Left renal pelvis (tissue), 4 donors: ENCODE results near the gene PRCC. TPM values are rescaled to one million over a fixed set of nuclear protein-coding genes. Genes with fewer than 3 reads are reported as not detected.

ENCODE experiments used
- DNase-seq, 4 donors: peaks; one replicate each; pipeline ENCODE4 v3.0.0-alpha.2; 2013; ENCODE audit warnings: low read depth in 4 of 4, low spot score in 3 of 4
- polyA plus RNA-seq, 4 donors: library from polyadenylated mRNA; unstranded; fragments of 120-200 nt; gene quantifications; one replicate each; pipeline ENCODE4 v1.2.1, GENCODE V29; 2013; ENCODE audit not compliant: insufficient read length in 4 of 4

The PRCC gene
- 100 to 1,000 TPM in 3 of 4 donors, 10 to 100 TPM in 1; 94.8 to 133 (median 117) TPM for polyA plus RNA-seq

GRCh38 chr1:156767101-156767878 lies at the start of gene PRCC:
TSS of gene PRCC (plus strand) at chr1:156767535. CDS start at chr1:156767772, 237 bp downstream.
- DNase-seq: peak; percentile 98 to 100 (median 99)

GRCh38 chr1:156721131-156721530 lies 46.2 kb upstream of the PRCC start:
- DNase-seq: no peak

- DNase-seq: no peak
Measured at GRCh38 chr1:156721535-156721934, 45.8 kb upstream of the PRCC start.

GRCh38 chr1:156725683-156726280 lies 41.6 kb upstream of the PRCC start:
- DNase-seq: peak in 1 of 4 donors; percentile 85

GRCh38 chr1:156726549-156727226 lies 40.6 kb upstream of the PRCC start:
- DNase-seq: no peak

- DNase-seq: no peak
Measured at GRCh38 chr1:156727492-156727891, 39.8 kb upstream of the PRCC start.

GRCh38 chr1:156727926-156728598 lies 39.3 kb upstream of the PRCC start, which contains the start of gene METTL25B:
TSS of gene METTL25B (plus strand) at chr1:156728469. CDS start at chr1:156729105, 636 bp downstream.
- no peak for DNase-seq

GRCh38 chr1:156728599-156729462 lies 38.5 kb upstream of the PRCC start, which contains the start of gene ISG20L2:
TSS of gene ISG20L2 (minus strand) at chr1:156728766. CDS start at chr1:156727652, 1,114 bp downstream.
- DNase-seq: peak in 3 of 4 donors; percentile 92 to 93 (median 92)

- DNase-seq: no peak
Measured at GRCh38 chr1:156733989-156734584, 33.2 kb upstream of the PRCC start.

GRCh38 chr1:156738407-156738806 lies 28.9 kb upstream of the PRCC start:
- no peak for DNase-seq

- no peak for DNase-seq
Measured at GRCh38 chr1:156738916-156739315, 28.4 kb upstream of the PRCC start.

- no peak for DNase-seq
Measured at GRCh38 chr1:156740237-156740740, 27.0 kb upstream of the PRCC start.

- DNase-seq: peak; percentile 98 to 100 (median 98)
Measured at GRCh38 chr1:156740741-156741480, 26.4 kb upstream of the PRCC start, which contains the start of gene MRPL24. TSS of gene MRPL24 (minus strand) at chr1:156741088. CDS start at chr1:156738704, 2,384 bp downstream.

- peak in 1 of 4 donors; percentile 39 for DNase-seq
Measured at GRCh38 chr1:156741481-156741983, 25.8 kb upstream of the PRCC start.

- DNase-seq: no peak
Measured at GRCh38 chr1:156742017-156742416, 25.3 kb upstream of the PRCC start.

- DNase-seq: no peak
Measured at GRCh38 chr1:156742801-156743200, 24.5 kb upstream of the PRCC start.

- no peak for DNase-seq
Measured at GRCh38 chr1:156743367-156744302, 23.7 kb upstream of the PRCC start.
